ENCODE results near the gene RPS2.

The RPS2 gene

DNA sequence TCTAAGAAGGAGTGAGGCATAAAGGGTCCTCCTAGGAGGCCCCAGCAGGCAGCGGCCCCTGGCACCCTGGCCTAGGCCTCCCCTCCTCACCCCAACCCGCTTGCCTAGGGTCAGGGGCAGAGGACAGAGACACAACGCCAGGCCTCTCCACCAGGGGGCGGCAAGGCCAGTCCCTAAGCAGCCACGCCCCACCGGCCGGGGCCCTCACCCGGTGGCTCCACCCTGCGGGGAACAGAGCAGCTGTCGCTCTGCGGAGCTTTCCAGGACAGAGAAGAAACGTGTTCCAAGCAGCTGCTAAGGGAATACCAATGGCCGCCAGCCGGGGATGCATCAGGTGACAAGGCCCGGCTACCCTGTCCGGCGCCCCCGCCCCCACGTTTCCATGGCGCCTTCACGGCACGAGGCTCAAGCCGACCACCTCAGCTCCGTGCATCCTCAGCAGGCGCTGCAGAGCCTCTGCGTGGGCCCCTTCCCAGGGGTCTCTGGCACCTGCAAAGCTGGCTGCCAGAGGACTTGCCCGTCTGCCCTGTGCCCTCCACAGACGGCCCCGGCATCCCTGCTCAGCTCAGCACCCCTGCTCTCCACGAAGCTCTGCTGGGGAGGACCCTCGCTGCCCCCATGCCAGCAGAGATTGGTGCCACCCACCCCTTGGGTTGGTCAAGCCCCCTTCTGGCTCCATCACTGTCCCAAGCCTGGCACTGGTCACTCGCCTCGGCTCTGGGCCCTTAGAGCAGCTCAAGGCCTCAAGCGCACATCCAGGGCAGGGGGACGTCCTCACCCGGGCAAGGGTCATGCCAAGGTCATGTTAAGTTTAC is 39.4 kb upstream of the RPS2 start:
- in situ Hi-C loops (cut with HindIII; ENCODE audit: low pct_unique_long_range_greater_than_20kb, low sequenced_read_pairs) = no loop called here
- TF ChIP-seq JUND (IDR thresholded peaks at IDR 0.05; ENCODE audit: low read depth) = no peak
- peak; percentile 82 to 92 for DNase-seq (ENCODE audit: low read depth in 1 of 2, low spot score in 1 of 2)

DNA sequence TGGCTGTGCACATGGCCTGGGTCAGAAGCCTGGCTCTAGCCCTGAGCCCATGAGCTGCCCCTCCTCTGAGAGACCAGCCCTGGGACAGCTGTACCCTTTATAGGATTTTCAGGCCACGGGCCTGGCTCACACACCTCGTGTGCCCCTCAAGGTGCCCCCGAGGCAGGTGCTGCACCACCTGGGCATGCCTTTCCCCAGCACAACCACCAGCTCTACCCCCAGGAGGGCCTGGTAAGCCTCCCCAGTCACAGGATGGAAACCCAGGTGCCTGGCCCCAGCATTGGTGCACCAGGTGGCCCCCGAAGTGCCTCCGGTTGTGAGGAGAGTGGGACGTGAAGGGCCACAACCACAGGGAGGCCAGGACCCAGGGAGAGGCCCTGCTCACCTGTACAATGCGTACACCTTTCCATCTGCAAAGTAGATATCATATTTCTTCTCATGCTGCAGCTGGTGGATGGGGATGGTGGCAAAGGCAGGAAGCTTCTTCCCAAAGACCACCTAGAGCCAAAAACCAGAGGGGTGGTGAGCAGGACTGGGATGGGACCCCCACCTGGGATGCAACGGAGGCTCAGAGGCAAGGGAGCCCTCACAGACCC is 38.7 kb upstream of the RPS2 start:
- in situ Hi-C loops (cut with HindIII; ENCODE audit: low pct_unique_long_range_greater_than_20kb, low sequenced_read_pairs) = no loop called here
- TF ChIP-seq JUND (IDR thresholded peaks at IDR 0.05; ENCODE audit: low read depth) = no peak
- no peak for DNase-seq (ENCODE audit: low read depth in 1 of 2, low spot score in 1 of 2)

DNA sequence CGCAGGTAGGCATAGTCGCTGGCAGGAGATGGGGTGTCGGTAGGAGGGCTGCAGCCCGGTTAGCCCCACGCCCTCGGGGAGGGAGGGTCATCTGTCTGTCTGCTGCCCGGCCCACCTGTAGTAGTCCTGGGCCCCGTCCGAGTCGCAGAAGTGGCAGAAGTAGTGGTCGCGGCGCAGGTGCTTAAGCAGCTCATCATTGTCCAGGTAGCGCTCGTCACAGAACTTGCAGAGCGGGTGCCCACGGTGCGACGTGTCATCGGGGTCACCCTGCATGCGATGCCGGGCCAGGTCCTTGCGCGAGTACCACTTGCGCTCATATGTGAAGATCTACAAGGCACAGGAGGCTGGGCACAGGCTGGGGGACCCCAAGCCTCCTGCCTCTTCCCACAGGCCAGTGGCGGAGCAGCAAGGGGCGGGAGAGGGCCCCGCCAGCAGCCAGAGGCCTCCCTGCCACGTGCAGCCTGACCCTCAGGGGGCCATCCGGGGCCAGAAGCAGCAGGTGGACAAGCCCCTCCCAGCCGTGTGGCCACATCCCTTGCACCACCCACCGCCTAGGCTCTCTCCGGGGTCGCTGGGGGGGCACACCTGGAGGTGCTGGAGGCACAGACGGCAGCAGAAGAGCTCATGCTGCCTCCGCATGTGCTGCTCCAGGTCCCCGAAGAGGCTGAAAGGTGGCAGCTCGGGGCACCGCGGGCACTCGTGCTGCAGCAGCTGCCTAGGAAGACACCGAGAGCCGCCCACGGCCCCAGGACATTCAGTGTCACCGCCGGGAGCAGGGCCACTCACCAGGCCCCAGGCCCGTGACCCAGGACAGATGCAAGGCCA is 38.0 kb upstream of the RPS2 start:
- in situ Hi-C loops (cut with HindIII; ENCODE audit: low pct_unique_long_range_greater_than_20kb, low sequenced_read_pairs) = no loop called here
- no peak for TF ChIP-seq JUND (IDR thresholded peaks at IDR 0.05; ENCODE audit: low read depth)
- DNase-seq (ENCODE audit: low read depth in 1 of 2, low spot score in 1 of 2) = no peak

DNA sequence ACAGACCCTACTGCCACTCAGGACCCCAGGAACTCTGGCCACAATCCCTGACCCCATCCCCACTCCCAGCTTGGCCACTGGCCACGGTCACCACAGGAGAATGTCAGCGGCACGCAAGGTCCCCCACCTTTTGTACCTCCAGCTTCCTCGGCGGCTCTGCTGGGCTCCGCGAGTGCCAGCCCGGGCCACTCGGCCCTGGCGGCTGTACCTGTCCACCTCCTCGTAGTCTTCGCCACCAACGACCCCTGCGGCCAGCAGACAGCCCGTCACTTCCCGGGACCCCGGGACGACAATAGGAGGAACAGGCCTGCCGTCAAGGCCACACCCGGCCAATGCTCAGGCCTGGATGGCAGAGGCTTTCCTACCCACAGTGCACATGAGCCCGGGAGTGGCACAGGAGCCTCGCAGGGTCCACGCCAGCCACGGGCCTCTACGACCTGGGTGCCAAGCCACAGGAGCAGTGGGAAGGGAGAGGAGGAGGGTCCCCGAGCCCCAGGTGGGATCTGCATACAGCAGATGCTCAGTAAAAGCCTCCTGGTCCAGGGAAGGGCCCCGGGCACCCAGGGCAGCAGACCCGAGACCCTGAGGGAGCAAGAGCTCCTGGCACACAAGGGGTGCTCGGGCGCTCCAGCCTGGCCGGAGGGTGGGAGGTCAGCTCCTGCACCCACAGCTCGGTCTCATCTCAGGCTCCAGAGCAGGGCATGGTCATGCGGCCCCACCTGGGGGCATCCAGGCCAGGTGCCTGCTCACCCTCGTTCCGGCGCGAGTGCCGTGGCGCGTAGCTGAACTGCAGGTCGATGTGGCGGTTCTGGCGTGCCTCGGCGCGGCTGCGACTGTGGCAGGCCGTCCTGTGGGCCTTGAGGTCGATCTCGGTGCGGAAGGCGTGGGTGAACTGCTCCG is 37.1 kb upstream of the RPS2 start:
- DNase-seq (ENCODE audit: low read depth in 1 of 2, low spot score in 1 of 2) = no peak
- no peak for TF ChIP-seq JUND (IDR thresholded peaks at IDR 0.05; ENCODE audit: low read depth)
- in situ Hi-C loops (cut with HindIII; ENCODE audit: low pct_unique_long_range_greater_than_20kb, low sequenced_read_pairs) = no loop called here

DNA sequence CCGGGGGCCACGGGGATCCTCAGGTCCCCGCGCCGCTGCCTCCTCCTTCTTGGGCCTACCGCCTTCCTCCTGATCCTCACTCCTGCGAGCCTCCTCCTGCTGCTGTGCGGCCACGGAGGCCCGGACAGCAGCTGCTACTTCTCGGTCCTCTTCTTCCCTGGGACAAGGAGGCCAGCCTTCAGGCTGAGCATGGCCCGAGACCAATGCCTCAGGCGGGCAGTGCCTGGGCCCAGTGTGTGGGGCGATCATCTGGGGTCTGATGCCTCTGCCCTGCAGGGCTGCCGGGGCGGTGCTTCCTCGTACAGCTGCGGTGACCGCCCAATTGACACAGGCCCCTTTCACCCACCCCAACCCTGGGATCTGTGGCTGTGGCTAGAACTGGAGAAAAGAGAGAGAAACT is 36.4 kb upstream of the RPS2 start:
- TF ChIP-seq JUND (IDR thresholded peaks at IDR 0.05; ENCODE audit: low read depth) = no peak
- DNase-seq (ENCODE audit: low read depth in 1 of 2, low spot score in 1 of 2) = no peak
- in situ Hi-C loops (cut with HindIII; ENCODE audit: low pct_unique_long_range_greater_than_20kb, low sequenced_read_pairs) = no loop called here

DNA sequence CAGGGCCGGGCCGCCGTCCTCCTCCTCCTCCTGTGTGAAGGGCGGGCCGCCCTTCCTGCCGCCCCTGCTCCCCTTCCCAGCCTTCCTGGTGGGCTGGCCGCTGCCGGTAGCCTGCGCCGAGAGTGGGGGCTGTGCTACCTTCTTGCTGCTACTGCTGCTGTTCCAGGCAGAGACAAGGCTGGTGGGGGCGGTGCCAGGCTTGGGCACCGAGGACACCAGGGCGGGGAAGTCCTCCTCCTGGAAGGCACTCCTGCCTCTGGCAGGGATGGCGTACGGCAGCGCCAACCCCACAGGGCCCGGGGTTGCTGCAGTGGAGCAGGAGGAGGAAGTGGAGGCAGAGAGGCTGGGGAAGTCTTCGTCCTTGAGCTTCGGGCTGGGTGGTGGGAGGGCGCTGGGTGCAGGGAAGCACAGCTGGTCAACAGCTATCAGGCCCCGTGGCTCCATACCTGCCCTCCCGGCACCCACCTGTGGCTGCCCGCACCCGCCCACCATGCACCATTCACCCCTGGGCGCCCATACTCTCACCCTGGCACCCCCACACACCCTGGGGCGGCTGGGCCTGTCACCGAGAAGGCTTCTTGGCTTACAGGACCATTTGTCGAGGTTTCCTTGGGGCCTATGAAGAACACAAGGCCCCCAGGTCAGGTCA is 35.4 kb upstream of the RPS2 start:
- in situ Hi-C loops (cut with HindIII; ENCODE audit: low pct_unique_long_range_greater_than_20kb, low sequenced_read_pairs) = no loop called here
- no peak for DNase-seq (ENCODE audit: low read depth in 1 of 2, low spot score in 1 of 2)
- TF ChIP-seq JUND (IDR thresholded peaks at IDR 0.05; ENCODE audit: low read depth) = no peak

DNA sequence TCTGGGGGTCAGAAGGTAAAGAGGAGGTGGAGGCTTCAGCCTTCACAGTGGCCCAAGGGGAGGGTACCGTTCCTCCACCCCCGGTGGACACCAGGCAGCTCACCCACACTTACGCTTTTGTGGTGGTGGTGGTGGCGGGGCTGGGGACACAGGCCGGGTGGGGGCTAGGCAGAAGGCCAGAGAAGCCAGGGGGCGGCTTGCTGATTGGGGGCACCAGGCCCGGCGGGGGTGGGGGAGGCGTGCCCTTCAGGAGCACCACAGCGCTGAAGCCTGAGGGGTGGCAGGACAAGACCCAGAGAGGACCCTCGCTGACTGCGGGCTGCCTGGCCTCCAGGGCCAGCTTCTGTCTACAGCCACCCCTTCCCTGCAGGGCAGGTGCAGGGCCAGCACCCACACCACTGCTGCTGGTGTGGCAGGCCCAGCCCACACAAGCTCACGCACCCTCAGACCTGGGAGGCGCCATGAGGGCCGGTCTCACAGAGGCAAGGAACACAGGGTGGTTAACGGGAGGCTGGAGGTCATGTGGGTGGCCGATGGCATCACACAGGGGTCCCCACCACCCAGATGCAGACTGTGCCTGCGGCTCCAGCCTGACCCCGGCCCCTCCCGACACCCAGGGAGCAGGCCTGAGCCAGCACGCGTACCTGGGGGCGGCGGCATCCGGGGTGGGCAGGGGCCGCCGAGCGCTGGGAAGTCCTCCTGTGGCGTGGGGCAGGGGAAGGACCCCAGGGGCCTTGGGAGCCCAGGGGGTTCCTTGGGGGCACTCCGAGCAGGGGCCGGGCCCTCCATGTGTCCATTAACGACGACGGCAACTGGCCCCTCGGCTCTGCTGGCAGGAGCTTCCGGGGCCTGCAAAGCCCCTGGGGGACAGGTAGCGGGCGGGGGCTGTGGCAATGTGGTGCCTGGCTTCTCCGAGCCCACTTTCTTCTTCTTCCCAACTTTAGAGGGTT is 34.5 kb upstream of the RPS2 start:
- DNase-seq (ENCODE audit: low read depth in 1 of 2, low spot score in 1 of 2) = no peak
- in situ Hi-C loops (cut with HindIII; ENCODE audit: low pct_unique_long_range_greater_than_20kb, low sequenced_read_pairs) = no loop called here
- TF ChIP-seq JUND (IDR thresholded peaks at IDR 0.05; ENCODE audit: low read depth) = no peak

DNA sequence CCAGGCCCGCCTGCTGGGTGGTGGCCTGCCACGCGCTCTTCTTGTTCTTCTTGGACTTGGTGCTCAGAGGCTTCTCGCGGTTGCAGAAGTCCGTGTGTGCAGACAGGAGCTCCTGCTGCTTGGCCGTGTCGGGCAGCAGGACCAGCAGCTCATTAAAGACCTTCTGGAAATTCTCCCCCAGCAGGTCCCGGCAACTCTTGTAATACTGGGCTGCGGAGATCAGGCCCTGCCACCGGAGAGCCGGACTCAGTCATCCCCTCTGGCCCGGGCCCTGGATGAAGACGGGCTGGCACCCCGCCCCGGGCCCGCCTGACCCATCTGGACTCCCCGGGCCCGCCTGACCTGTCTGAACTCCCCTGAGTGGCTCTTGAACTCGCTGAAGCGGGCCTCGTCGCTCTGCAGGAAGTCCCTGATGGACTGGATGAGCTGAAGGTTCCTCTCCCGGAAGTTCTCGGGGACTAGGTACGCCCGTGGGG is 33.8 kb upstream of the RPS2 start:
- no peak for TF ChIP-seq JUND (IDR thresholded peaks at IDR 0.05; ENCODE audit: low read depth)
- in situ Hi-C loops (cut with HindIII; ENCODE audit: low pct_unique_long_range_greater_than_20kb, low sequenced_read_pairs) = no loop called here
- DNase-seq (ENCODE audit: low read depth in 1 of 2, low spot score in 1 of 2) = no peak

DNA sequence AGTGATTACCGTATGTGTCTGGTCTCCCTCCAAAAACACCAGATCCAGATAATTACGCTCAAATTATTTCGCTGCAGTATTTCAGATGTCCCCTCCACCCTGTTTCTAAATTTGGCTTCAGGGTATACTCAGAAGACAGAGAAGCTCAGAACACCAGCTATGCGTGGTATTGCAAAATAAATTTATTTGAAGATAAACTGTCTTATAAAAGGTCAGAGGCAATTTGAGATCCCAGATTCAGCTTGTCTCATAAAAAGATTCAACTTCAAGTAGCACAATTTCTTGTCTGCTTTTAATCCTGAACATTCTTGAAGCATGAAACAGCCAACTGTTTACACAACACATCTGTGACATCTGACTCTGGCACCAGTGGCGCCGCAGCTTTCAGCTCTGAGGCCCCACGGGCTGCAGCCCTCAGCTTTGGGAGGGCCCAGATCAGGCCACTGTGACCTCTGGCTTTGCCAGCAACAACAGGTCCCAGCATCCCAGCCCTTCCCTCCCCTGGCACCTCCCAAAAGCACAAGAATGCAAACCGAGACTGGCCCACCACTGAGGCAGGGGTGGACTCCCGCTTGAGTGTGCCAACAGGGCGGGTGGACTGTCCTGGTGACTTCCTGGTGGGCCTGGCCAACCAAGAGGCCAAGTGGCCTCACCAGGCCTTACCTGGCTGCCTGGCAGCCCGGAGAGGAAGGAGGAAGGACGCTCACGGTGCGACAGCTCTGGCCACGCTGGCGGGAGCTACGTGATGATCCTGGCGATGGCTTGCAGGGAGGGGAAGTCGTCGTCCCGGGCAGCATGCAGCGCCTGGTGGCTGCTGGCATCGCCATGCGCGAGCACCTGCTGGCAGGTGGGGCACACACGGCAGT is 33.1 kb upstream of the RPS2 start:
- no peak for TF ChIP-seq JUND (IDR thresholded peaks at IDR 0.05; ENCODE audit: low read depth)
- no peak for DNase-seq (ENCODE audit: low read depth in 1 of 2, low spot score in 1 of 2)
- in situ Hi-C loops (cut with HindIII; ENCODE audit: low pct_unique_long_range_greater_than_20kb, low sequenced_read_pairs) = no loop called here

DNA sequence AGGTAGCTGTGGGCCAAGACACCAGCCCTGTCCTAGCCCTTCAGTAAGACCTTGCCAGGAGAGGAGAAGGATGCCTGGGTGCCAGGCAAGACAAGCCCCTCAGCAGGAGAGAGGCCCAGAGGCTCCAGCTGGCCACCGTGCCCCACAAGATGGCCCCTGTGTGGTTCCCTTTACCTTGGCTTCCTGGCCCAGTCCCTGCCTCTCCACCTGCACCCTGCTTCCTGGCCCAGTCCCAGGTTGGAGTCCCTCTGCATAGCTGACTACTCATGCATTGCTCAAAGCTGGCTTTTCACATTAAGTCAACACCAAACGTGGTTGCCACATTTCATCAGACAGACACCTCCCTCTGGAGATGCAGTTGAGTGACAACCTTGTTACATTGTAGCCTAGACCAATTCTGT is 29.1 kb upstream of the RPS2 start:
- peak in 1 of 2 experiments; percentile 71 for DNase-seq (ENCODE audit: low read depth in 1 of 2, low spot score in 1 of 2)
- TF ChIP-seq JUND (IDR thresholded peaks at IDR 0.05; ENCODE audit: low read depth) = no peak
- in situ Hi-C loops (cut with HindIII; ENCODE audit: low pct_unique_long_range_greater_than_20kb, low sequenced_read_pairs) = no loop called here

All from T47D (cell line).